HG03139 (cell line): ENCODE results near the gene SRMS.
"Not testable (repeated sequence)": the region's sequence is repeated elsewhere in the genome, so short reads cannot be mapped to it uniquely, and the experiment has no call there.

ENCODE experiments used
- ATAC-seq: cut with Tn5 transposase; IDR thresholded peaks from one replicate; pipeline ENCODE4 v1.9.1; 2021; ENCODE audit not compliant: unreplicated experiment

SRMS gene

GRCh38 chr20:63566395-63567135 lies 19.0 kb upstream of the SRMS start:
- no peak for ATAC-seq

- ATAC-seq: no peak
Measured at GRCh38 chr20:63565699-63566335, 18.3 kb upstream of the SRMS start.

GRCh38 chr20:63565021-63565698 lies 17.6 kb upstream of the SRMS start:
- no peak for ATAC-seq

- ATAC-seq: no peak
Measured at GRCh38 chr20:63564036-63564810, 16.7 kb upstream of the SRMS start.

GRCh38 chr20:63563225-63563935 lies 15.8 kb upstream of the SRMS start:
- ATAC-seq: no peak

GRCh38 chr20:63562461-63563224 lies 15.1 kb upstream of the SRMS start:
- ATAC-seq: no peak

- ATAC-seq: no peak
Measured at GRCh38 chr20:63561624-63562396, 14.3 kb upstream of the SRMS start.

GRCh38 chr20:63560856-63561609 lies 13.5 kb upstream of the SRMS start:
- no peak for ATAC-seq

- no peak for ATAC-seq
Measured at GRCh38 chr20:63560333-63560805, 12.8 kb upstream of the SRMS start.

- not testable (repeated sequence) for ATAC-seq
Measured at GRCh38 chr20:63559485-63560332, 12.2 kb upstream of the SRMS start.

- ATAC-seq: no peak
Measured at GRCh38 chr20:63558804-63559484, 11.4 kb upstream of the SRMS start.

GRCh38 chr20:63557481-63557891 lies 9.9 kb upstream of the SRMS start:
- ATAC-seq: no peak

- no peak for ATAC-seq
Measured at GRCh38 chr20:63556873-63557478, 9.4 kb upstream of the SRMS start.

- ATAC-seq: no peak
Measured at GRCh38 chr20:63555661-63556381, 8.3 kb upstream of the SRMS start.

GRCh38 chr20:63554361-63555278 lies 7.1 kb upstream of the SRMS start:
- no peak for ATAC-seq
